K562 (cell line): ENCODE results near the gene TRAPPC2L. TPM values are rescaled to one million over a fixed set of nuclear protein-coding genes. Genes with fewer than 3 reads are reported as not detected.

ENCODE experiments used
- CHD2 ChIP-seq: IDR thresholded peaks from 2 replicates; pipeline ENCODE4 v1.6.1; 2011; ENCODE audit warnings: low read depth, low read length
- FIP1L1 ChIP-seq: fragments of 200-400 bp; formaldehyde crosslinking; IDR thresholded peaks from 2 replicates; pipeline ENCODE4 v1.6.1; 2018; ENCODE audit warnings: mild to moderate bottlenecking, low read depth, low read length; ENCODE audit not compliant: poor library complexity, severe bottlenecking
- FOXK2 ChIP-seq, 2 experiments: fragments of 450-650 bp; IDR thresholded peaks in 1 of 2; conservative IDR thresholded peaks in 1 of 2; 2 replicates each; pipeline ENCODE4 v1.6.1; 2016; ENCODE audit warnings: low read depth in 2 of 2, mild to moderate bottlenecking in 1 of 2
- GABPB1 ChIP-seq: sonication (generic); formaldehyde crosslinking; IDR thresholded peaks from 2 replicates; pipeline ENCODE4 v1.8.0; 2022; ENCODE audit warnings: mild to moderate bottlenecking, missing genetic modification reagents
- GABPB2 ChIP-seq: fragments of 250-450 bp; sonication (Bioruptor Pico); conservative IDR thresholded peaks from 2 replicates; pipeline ENCODE4 v1.5.1; 2021; ENCODE audit warnings: mild to moderate bottlenecking
- HDAC6 ChIP-seq: IDR thresholded peaks from 2 replicates; pipeline ENCODE4 v1.6.1; 2012; ENCODE audit warnings: low read depth, mild to moderate bottlenecking, control low read depth, inconsistent platforms, low read length, moderate library complexity
- ILF3 ChIP-seq: fragments of 450-650 bp; IDR thresholded peaks from 2 replicates; pipeline ENCODE4 v1.6.1; 2018; ENCODE audit warnings: antibody characterized with exemption, mild to moderate bottlenecking, moderate library complexity, borderline replicate concordance
- LCOR ChIP-seq: sonication (generic); formaldehyde crosslinking; IDR thresholded peaks from 2 replicates; pipeline ENCODE4 v1.8.0; 2022; ENCODE audit warnings: mild to moderate bottlenecking, missing genetic modification reagents
- MCM3 ChIP-seq: fragments of 450-650 bp; IDR thresholded peaks from 2 replicates; pipeline ENCODE4 v1.6.1; 2016
- PRMT5 ChIP-seq: sonication (generic); formaldehyde crosslinking; IDR thresholded peaks from 2 replicates; pipeline ENCODE4 v1.5.0; 2020; ENCODE audit warnings: missing genetic modification reagents
- RB1 ChIP-seq: fragments of 450-650 bp; IDR thresholded peaks from 2 replicates; pipeline ENCODE4 v1.6.1; 2017; ENCODE audit warnings: low read depth, mild to moderate bottlenecking
- SPI1 ChIP-seq: IDR thresholded peaks from 2 replicates; pipeline ENCODE4 v1.6.1; 2011; ENCODE audit warnings: low read depth, low read length, control low read depth, borderline replicate concordance
- TAF1 ChIP-seq: IDR thresholded peaks from 2 replicates; pipeline ENCODE4 v1.6.1; 2011; ENCODE audit warnings: mild to moderate bottlenecking, low read length, moderate library complexity; ENCODE audit not compliant: insufficient read depth, control insufficient read depth, severe bottlenecking; ENCODE audit errors: extremely low read depth
- TGIF2 ChIP-seq: sonication (generic); formaldehyde crosslinking; IDR thresholded peaks from 2 replicates; pipeline ENCODE4 v1.8.1; 2022; ENCODE audit warnings: mild to moderate bottlenecking, missing genetic modification reagents, moderate library complexity
- ZBTB12 ChIP-seq: fragments of 250-450 bp; sonication (Bioruptor Pico); IDR thresholded peaks from 2 replicates; pipeline ENCODE4 v1.4.0; 2020
- ZBTB17 ChIP-seq: fragments of 450-650 bp; formaldehyde crosslinking; IDR thresholded peaks from 2 replicates; pipeline ENCODE4 v1.4.0; 2020; ENCODE audit warnings: mild to moderate bottlenecking
- ZNF143 ChIP-seq: sonication (generic); formaldehyde crosslinking; IDR thresholded peaks from 2 replicates; pipeline ENCODE4 v1.9.0; 2022; ENCODE audit warnings: mild to moderate bottlenecking, missing genetic modification reagents
- ZNF197 ChIP-seq: fragments of 200-800 bp; sonication (Bioruptor generic); IDR thresholded peaks from 2 replicates; pipeline ENCODE4 v1.6.1; 2016; ENCODE audit warnings: low read depth, missing genetic modification characterization, missing compliant biosample characterization
- ZNF280A ChIP-seq: fragments of 450-650 bp; IDR thresholded peaks from 2 replicates; pipeline ENCODE4 v1.6.1; 2018; ENCODE audit warnings: mild to moderate bottlenecking, low read depth; ENCODE audit not compliant: partially characterized antibody
- ZNF347 ChIP-seq: fragments of 450-650 bp; formaldehyde crosslinking; IDR thresholded peaks from 2 replicates; pipeline ENCODE4 v1.4.0; 2020; ENCODE audit warnings: low read depth, mild to moderate bottlenecking, moderate library complexity
- ZNF354B ChIP-seq: fragments of 250-450 bp; sonication (Bioruptor Pico); IDR thresholded peaks from 2 replicates; pipeline ENCODE4 v1.4.0; 2020
- ZNF431 ChIP-seq: sonication (generic); formaldehyde crosslinking; IDR thresholded peaks from 2 replicates; pipeline ENCODE4 v1.8.0; 2022; ENCODE audit warnings: mild to moderate bottlenecking, missing genetic modification reagents
- ZNF551 ChIP-seq: fragments of 250-450 bp; sonication (Bioruptor Pico); IDR thresholded peaks from 2 replicates; pipeline ENCODE4 v1.5.0; 2021; ENCODE audit warnings: mild to moderate bottlenecking, moderate library complexity
- ZNF583 ChIP-seq: fragments of 250-450 bp; sonication (Bioruptor Pico); IDR thresholded peaks from 2 replicates; pipeline ENCODE4 v1.4.0; 2020
- ZNF668 ChIP-seq: fragments of 250-450 bp; sonication (Bioruptor Pico); IDR thresholded peaks from 2 replicates; pipeline ENCODE4 v1.8.0; 2022; ENCODE audit warnings: mild to moderate bottlenecking, inconsistent platforms
- polyA plus RNA-seq, 8 experiments: library from polyadenylated mRNA; depleted of rRNA in 4 of 8; stranded (reverse) in 5 of 8; unstranded in 3 of 8; fragments of >200 nt; fragmentation: Nextera tagmentation in 2 of 8; fragmentation: Illumina TruSeq in 1 of 8; extraction: Ambion mirVana in 2 of 8; extraction: Trizol in 1 of 8; gene quantifications; 2 replicates each; pipeline versions ENCODE4 v1.2.1 to v1.2.3, GENCODE V29; 2011 to 2014; ENCODE audit warnings: inconsistent platforms in 1 of 8, missing spikeins in 1 of 8
- total RNA-seq, 7 experiments: library from RNA; depleted of rRNA in 6 of 7; stranded (reverse); fragments of >200 nt in 6 of 7; fragmentation: Illumina TruSeq in 2 of 7; extraction: Trizol in 2 of 7; gene quantifications; 2 replicates each; pipeline versions ENCODE4 v1.2.1 to v1.2.3, GENCODE V29; 2011 to 2021; ENCODE audit warnings: low replicate concordance in 1 of 7

Gene TRAPPC2L
- total and polyA plus RNA-seq, 9 of the 15 experiments (the other 6 are each of a cell fraction or from before 2014, with no cell fraction given): 60.4 to 398 (median 97.5) TPM

- TF ChIP-seq FOXK2 (conservative IDR thresholded peaks at IDR 0.05 in 1 of 2, IDR thresholded peaks at IDR 0.05 in 1 of 2; ENCODE audit: low read depth in 2 of 2): peak in 1 of 2 experiments; percentile 14; a peak in 1 of 4 replicates
- TF ChIP-seq MCM3: no peak
- TF ChIP-seq TGIF2 (CRISPR knock-in tag): no peak
- TF ChIP-seq ZNF354B: no peak
- no peak for TF ChIP-seq ZNF583 (CRISPR knock-in tag)
- peak; percentile 33; the same call in 1 of the 2 replicates for TF ChIP-seq ZBTB17 (CRISPR knock-in tag)
- peak; percentile 65 for TF ChIP-seq TAF1
- TF ChIP-seq CHD2: peak; percentile 8; the same call in 1 of the 2 replicates
- TF ChIP-seq ZNF551 (CRISPR knock-in tag): no peak
- no peak for TF ChIP-seq ZNF143
- no peak for TF ChIP-seq ZNF431 (CRISPR knock-in tag)
- peak; percentile 78 for TF ChIP-seq GABPB1
- no peak for TF ChIP-seq GABPB2 (CRISPR knock-in tag)
- TF ChIP-seq ZNF280A: no peak
- peak; percentile 92 for TF ChIP-seq RB1
- no peak for TF ChIP-seq PRMT5 (CRISPR knock-in tag)
- TF ChIP-seq ILF3: peak; percentile 44; the same call in 1 of the 2 replicates
- no peak for TF ChIP-seq ZNF668 (CRISPR knock-in tag)
- TF ChIP-seq HDAC6: no peak
- TF ChIP-seq FIP1L1: peak; percentile 96
- TF ChIP-seq SPI1: no peak
- no peak for TF ChIP-seq ZNF197
- no peak for TF ChIP-seq ZBTB12 (CRISPR knock-in tag)
- no peak for TF ChIP-seq ZNF347 (CRISPR knock-in tag)
- peak; percentile 25; the same call in 1 of the 2 replicates for TF ChIP-seq LCOR (CRISPR knock-in tag)
Measured at GRCh38 chr16:88811769-88812512, 45.0 kb upstream of the TRAPPC2L start, which contains the start of gene APRT (continued).
